Inflammatory macrophage treated with lipopolysaccharide for 4 hours (primary cell): ENCODE results near the gene ABHD3.
A peak's percentile ranks its signal among the peaks of the same experiment; 100 is the strongest.
"Not testable (repeated sequence)": the region's sequence is repeated elsewhere in the genome, so short reads cannot be mapped to it uniquely, and the experiment has no call there.

ENCODE experiments used
- DNase-seq: peaks from one replicate; pipeline ENCODE4 v3.0.0-alpha.2; 2020

ABHD3 gene

DNA sequence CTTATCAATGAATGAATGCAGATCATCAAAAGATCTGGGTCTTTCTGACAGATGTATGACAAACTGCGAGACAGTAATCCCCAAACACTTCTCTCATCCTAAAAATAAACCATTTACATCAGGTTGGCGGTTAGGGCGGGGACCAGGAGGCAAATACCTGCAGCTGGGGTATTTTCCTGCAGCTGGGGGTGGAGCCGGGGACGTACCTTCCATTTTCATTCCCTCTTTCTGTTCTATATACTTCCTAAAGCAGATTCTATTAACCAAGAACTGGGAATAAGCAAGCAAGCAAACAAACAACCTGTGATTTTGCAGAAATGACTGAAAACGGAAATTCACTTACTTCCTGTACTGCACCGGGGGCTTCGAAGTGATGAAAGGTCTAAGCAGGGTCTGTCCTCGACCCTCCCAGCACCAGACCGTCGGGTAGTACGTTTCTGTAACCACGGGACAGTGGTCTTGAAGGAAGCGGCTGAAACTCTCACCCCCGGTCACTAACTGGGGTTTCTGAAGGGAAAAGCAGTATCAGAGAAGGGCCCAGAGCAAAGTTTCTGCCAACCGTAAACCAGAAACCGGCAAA lies 1.2 kb downstream of the ABHD3 start:
- DNase-seq: no peak

DNA sequence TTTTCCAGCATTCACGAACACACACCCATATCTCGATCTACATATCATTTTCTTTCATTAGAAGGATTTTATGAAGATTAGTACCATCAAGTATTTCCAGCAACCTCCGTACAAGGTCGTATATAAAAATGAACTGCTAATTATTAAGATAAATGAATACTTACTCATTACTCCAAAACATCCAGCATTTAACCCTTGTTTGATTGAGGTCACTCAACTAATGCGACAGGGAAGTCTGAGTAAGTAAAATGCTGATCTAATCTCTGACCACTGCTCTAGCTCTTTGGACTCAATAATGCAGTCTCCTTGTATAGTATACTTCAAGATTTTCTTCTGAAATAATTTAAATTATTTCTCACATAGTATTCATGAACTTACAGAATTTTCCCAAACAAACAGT lies 2.0 kb downstream of the ABHD3 start:
- DNase-seq: no peak

DNA sequence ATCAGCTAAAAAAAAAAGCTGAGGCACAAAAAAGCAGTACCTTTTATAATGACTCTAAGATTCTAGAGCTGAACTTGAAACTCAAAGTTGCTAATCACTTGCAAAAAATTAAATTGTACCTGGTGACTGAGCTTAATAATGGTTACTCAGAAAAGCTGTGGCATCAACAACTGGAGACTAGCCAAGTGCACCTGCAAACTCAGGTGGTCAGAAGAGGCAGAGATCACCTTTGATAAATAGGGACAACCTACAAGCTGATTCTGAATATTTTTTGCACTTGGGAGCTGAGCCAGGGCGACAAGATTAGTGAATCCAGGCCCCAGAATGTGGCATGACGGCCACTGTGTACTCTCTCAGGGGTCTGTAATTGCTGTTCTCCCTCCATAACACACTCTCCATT lies 3.0 kb downstream of the ABHD3 start:
- no peak for DNase-seq

DNA sequence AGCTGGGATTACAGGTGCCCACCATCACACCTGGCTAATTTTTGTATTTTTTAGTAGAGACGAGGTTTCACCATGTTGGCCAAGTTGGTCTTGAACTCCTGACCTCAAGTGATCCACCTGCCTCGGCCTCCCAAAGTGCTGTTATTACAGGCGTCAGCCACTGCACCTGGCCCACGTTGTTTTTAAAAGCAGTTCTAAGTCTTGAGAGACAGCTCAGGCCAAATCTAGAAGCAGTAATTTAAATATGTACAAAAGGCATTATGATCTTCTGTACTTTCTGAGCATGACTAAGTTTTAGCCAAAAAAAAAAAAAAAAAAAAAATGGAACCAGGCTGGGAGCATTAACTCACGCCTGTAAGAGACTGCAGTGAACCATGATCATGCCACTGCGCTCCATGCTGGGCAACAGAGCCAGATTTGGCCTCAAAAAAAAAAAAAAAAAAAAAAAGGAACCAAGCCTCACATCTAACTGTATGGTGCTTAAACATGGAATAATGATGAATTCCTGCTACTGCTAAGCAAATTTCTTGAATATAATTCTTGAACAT lies 4.0 kb downstream of the ABHD3 start:
- DNase-seq: peak; percentile 32

DNA sequence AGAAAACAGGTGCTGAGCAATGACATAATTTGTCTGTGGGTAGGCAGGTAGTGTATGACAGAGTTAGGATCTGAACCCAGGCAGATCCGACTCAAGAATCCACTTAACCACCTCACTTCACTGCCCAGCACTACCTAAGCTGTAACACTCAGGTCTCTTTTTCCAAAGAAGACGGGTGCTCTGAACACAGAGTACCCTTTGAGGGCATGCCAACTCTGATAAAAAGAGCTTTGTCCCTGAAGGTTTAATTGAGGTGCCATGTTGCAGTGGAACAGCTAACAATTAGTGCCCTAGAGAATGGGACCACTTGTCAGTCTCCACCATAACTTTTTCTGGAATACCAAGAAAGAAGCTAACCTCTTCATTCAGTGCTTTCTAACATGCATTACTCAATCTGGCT lies 11.3 kb downstream of the ABHD3 start:
- no peak for DNase-seq

DNA sequence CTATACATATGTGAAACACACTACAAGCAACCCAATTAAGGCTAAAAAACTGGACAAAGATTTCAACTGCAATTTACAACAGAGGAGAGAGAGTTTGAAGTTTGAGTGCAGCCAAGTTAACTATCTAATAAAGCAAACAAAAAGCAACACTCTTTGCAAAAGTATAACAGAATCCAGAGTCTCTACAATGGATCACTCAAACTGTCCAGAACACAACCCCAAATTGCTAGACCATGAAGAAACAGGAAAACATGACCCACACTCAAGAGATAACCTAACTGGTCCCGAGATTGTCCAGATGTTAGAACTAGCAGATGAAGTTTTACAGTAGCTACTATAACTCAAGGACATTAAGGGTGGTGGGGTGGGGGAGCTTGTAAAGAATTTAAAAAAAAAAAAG lies 14.8 kb downstream of the ABHD3 start:
- DNase-seq: no peak

DNA sequence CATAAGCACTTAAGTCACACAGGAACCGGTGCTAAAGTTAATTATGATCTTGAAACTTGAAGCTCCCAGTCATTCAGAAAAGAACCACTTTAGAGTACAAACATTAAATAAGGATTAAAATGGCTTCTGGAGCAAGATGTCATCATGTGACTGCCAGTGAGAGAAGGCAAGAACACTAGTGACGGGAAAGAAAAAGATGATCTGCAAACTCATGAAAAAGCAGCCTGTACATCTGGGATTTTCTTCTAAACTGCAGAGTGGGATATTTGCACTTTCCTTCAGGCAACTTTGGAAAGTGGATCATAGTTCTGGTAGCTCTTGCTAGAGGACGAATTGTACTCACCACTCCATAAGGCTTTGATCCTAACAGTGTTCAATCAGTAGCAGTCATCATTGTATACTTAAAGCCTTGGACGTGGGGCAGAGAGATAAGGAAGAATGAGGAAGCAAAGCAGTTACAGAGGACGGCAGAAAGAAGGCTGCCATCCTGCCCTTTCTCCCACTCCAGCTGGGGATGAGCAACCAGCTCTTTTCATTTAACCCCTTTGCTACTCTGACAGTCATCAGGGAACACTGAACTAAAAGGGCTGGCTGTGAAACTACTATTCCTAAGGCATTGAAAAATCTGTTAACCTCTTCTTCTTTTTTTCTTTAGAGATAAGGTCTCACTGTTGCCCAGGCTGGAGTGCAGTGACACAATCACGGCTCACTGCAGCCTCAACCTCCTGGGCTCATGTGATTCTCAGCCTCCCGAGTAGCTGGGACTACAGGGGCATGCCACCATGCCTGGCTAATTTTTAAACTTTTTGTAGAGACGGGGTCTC lies 18.1 kb downstream of the ABHD3 start:
- DNase-seq: peak; percentile 13

DNA sequence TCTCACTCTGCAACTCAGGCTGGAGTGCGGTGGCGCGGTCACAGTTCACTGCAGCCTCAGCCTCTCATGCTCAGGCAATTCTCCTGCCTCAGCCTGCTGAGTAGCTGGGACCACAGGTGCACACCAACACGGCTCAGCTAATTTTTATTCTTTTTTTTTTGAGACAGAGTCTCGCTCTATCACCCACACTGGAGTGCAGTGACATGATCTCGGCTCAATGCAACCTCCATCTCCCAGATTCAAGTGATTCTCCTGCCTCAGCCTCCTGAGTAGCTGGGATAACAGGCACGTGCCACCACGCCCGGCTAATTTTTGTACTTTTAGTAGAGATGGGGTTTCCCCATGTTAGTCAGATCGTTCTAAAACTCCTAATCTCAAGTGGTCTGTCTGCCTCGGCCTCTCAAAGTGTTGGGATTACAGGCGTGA lies 19.0 kb downstream of the ABHD3 start:
- DNase-seq: not testable (repeated sequence)

DNA sequence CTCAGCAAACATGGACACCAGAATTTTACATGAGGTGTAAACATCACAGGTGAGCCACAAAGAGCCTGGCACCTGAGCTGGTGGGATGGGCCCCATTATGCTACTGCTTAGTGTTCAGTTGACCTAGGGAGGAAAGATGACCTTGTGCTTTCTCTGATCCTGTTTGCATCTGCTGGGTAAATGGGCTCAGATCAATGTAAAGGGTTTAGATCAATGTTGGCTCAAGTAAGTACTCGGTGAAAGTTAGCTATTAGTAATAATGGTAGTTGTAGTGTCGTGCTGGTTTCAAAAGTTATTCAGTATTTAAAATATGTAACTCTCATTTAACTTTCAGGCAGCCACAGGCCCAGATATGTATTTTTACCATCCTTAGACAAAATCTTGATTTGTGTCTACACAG lies 19.8 kb downstream of the ABHD3 start:
- DNase-seq: no peak

DNA sequence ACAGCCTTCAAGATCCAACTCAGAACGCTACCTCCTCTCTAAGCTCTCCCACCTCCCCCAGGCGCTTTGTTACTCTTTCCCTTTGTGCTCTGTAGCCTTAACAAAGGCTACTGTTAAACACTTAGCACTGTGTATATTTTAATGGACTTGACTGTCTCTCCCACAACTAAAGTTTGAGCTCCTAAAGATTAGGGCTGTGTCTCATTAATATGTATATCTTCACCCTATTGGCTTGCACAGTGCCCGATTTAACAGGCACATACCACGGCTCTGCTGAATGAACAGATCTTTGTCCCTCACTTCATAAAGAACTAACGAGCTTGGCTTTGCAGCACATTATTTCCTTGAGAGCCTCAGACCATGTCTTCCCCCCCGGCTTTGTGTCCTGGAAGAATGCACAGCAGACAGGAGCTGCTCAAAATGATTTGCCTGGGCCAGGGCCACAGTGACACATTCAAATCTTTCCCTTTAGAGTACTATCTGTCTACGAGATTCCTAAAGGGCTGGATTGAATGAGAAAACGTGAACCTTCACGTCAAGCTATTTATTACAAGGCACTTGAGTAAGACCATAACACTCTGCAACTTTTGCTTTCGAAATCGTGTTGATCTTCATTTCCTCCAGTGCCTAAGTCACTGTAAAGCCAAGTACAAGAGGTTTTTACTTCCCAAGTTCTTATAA lies 22.1 kb downstream of the ABHD3 start:
- DNase-seq: peak; percentile 90

DNA sequence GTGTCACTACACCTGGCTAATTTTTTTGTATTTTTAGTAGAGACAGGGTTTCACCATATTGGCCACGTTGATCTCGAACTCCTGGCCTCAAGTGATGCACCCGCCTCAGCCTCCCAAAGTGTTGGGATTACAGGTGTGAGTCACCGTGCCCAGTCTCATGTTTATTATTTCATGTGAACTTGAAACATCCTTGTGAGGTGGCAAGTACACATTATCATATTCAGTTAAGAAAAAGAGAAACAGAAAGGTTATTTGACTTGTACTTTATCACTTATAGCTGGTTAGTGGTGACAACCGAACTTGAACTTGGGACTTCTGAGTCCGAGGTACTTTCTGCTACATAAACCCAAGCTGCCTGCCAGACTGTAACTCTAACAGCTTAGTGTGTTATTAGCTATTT lies 24.4 kb downstream of the ABHD3 start:
- DNase-seq: no peak

DNA sequence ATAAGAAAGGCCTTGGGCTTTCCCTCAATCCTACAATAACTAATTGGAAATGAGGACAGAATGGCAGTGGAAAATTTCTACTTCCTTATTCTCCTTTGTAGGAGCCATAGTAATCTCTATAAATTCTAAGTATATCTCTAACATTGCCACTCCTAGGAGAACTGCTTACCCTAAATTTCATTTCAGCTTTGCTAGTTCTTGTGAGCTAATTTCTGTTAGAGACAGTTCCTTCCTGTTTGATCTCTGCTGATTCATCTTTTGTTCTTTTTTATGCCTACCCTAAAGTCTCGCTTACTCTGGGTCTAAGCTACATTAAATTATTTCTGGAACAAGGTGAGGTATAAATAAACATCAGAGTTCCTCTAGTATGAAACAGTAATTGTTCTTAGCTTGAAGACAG lies 25.7 kb downstream of the ABHD3 start:
- peak; percentile 19 for DNase-seq

DNA sequence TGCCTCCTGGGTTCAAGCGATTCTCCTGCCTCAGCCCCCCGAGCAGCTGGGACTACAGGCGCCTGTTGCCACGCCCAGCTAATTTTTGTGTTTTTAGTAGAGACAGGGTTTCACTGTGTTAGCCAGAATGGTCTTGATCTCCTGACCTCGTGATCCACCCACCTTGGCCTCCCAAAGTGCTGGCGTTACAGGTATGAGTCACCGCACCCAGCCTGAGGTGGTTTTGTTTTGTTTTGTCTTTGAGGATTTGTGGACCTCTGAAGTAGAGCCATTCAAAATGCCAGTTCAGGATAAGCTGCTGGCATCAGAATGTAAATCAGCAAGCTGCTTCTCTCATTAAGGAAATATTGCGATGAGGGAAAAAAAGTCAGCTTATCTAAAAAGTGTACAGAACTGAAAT lies 29.2 kb downstream of the ABHD3 start:
- not testable (repeated sequence) for DNase-seq

DNA sequence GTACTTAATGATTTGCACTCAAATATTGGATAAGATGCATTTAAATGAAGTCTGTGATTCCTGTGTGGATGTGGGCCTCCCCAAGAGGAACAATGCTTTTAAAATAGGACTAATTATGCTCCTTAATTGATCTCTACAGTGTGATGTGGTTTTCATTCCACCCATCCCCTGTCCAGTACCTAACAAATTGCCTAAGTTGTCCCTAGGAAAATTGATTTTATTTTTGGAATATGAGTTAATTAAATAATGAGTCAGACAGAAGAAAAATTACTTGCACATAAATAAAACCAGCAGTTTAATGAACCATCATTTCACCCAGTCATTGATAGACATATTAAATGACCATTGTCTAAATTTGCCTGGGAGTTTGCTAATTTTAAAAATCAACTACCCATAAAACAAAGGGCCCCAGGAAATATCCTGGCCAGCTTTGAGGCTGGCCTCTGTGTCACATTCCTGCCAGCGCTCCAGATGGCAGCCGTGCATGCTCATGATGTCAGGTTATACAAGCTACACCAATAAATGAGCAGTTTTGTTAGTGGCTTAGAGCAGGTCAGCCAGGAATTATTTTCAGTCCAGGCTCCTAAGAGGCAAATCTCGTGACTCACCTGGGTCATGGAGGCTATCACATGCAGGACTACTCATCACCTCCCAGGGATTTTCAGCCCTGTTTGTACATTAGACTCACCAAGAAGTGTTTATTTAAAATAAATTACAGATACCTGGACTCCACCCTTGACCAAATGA lies 31.9 kb downstream of the ABHD3 start:
- no peak for DNase-seq

DNA sequence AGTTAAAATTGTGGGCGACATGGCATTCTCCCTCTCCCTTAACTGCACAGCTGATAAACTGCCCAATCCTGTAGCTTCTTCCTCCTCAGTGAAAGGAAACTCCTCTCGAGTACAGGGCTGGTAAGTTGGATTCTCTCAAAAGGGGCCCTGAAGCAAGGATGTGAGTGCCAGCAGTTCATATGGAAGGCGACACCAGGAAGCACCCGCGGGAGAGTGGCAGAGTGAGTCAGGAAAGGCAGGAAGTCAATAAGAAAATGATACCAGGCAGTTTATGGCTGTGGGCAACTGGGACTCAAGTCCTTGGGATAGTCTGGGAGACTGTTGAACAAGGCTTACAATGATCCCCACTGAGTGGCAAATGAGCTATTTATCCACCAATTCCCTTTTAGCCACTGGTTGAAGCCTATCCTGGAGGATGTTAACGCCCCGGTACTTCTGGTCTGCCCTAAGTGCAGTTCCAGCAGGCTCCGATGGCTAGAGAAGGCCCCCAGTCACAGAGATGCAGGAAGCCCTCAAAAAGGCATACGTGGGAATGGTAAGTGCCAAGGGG lies 34.8 kb downstream of the ABHD3 start:
- no peak for DNase-seq

DNA sequence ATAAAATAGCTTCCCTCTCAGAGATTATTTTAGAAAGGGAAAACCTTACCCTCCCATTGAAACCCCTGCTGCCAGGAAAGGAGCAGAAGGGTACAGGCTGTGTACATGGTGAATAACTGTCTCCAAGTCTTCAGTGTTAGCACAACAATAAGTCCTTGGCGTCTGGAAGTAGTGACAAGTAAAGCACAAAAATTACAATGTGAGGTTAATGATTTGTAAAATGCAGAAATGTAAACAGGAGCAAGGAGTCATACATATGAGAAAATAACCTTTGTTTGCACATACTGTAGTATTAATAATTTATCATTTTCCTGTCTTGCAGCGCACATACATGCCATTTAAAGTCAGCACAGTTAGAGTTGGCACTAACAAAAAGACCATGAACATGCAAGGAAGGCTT lies 40.5 kb downstream of the ABHD3 start:
- DNase-seq: no peak

DNA sequence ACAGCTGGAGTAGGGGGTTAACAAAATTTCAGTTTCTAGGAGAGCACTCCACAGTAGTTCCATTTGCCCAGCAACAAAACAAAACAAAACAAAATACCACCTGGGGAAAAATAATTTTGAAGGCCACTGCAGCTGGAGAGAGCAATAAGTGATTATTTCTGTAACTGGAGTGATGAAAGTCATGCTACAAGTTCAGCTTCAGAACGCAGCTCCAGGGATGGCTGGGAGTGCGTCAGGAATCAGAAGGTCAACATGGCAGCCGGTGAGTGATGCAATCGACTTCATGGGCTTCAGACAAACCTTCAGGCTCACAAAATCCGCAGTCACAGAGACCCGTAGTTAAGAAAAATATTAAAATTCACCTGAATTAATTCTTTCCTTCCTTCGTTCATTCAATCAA lies 41.0 kb downstream of the ABHD3 start:
- DNase-seq: no peak

DNA sequence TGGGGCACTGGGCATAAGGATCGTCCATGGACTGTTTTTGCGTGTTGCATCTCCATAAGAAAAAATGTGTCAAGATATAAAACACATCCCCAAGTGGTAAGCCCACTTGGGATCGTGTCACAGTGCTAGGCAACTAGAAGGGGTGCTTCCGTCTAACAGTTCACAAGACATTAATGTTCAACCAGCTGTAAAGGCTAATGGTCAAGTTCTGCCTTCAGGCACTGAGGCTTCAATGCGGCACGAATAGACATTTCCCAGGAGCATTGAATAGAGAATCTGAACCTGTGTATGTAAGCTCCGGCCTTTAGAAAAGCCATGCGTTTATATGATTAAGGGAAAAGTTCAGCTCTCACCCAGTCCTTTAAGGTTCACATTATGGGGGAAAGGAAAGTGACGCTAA lies 42.0 kb downstream of the ABHD3 start:
- no peak for DNase-seq

DNA sequence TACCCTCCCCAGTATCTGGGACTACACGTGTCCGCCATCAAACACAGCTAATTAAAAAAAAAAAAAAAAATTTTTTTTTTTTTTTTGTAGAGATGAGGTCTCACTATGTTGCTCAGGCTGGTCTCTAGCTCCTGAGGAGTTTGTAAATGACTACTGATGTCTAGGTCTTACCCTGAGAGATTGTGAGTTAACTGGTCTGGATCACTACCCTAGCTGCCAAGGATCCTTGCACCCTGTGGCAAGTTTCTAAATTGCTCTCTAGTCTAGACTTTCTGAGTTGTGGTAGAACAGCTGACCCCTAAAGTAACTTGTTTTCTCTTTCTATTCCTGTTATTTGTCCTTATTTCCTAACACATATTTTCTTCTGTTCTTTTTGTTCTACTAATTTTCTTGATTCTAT lies 44.5 kb downstream of the ABHD3 start:
- DNase-seq: peak; percentile 8

DNA sequence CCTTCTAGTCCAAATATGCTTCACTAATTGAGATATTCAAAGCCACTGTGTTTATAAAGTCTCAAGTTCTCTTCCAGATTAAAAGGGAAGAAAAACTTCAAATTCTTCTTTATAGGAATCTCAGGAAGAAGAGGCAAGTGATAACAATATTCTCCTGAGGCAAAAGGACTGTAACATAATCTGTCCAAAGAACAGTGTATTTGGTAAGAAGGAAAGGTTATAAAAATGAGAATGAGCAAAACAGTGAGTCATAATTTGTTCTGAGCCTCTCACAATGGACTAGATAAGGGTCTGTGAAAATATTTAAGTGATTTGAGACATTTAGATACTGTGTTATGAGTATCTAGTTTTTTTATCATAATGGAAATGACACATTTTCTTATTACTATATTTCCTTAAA lies 48.2 kb downstream of the ABHD3 start:
- DNase-seq: no peak

DNA sequence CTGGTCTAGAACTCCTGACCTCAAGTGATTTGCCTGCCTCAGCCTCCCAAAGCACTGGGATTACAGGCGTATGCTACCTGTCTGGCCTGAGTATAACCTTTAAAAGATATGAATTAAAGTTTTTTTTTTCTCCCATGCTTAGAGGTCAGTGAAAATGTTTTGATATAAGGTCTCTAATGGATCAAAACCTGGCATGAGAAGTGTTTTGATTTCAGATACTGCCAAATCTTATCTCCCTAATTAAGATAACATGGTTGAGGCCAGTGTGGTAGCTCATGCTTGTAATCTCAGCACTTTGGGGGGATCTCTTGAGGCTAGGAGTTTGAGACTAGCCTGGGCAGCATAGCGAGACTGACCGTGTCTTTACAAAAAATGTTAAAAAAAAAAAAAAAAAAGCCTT lies 51.2 kb downstream of the ABHD3 start:
- DNase-seq: no peak

DNA sequence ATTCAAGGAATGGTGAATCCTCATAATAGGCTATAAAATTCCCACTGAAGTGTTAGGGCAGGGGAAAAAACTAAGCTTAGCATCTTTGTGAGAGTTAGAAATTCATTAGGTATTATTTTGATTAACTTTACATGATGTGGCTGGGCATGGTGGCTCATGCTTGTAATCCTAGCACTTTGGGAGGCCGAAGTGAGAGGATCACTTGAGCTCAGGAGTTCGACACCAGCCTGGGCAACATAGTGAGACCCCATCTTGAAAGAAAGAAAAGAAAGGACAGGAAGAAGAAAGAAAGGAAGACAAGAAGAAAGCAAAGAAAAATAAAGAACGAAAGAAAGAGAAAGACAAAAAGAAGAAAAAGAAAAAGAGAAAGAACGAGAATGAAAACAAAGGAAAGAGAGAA lies 52.5 kb downstream of the ABHD3 start:
- no peak for DNase-seq

DNA sequence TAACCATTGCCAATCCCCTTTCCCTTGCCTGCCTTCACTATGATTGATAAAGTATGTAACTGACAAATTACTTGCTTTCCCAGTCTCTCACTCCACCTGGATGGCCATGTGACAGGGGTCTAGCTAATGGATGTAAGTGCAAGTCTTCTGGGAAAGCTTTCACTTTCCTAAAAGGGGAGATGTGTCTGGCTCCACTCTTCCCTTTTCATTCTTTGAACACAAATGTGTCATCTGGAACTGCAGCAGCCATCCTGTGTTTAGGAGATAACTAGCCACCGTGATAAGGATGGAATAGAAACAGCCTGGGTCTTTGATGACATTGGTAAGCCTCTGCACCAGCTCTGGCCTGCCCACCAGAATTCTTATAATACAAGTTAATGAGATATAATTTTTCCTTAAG lies 54.3 kb downstream of the ABHD3 start:
- no peak for DNase-seq
